GM12865 (cell line): Measurements from ENCODE around the gene PSRC1.

ENCODE experiments used
- DNase-seq: peaks from one replicate; pipeline ENCODE4 v3.0.0; 2010; ENCODE audit warnings: low read depth
- H3K4me3 ChIP-seq: 2 replicates; pipeline ENCODE4 v1.5.1; 2011; ENCODE audit warnings: mild to moderate bottlenecking, low read depth, low read length, control low read depth
- TF ChIP-seq, protein P1 (sequence below): IDR thresholded peaks from 2 replicates; pipeline ENCODE4 v1.5.1; 2011; ENCODE audit warnings: low read length, control low read depth, low read depth, inconsistent platforms; ENCODE audit not compliant: insufficient read depth; ENCODE audit errors: missing control alignments

Gene PSRC1

GRCh38 chr1:109265741-109266330 lies 17.1 kb downstream of the PSRC1 start:
- no peak overlapping the region for H3K4me3 ChIP-seq
- TF ChIP-seq, protein P1, sequence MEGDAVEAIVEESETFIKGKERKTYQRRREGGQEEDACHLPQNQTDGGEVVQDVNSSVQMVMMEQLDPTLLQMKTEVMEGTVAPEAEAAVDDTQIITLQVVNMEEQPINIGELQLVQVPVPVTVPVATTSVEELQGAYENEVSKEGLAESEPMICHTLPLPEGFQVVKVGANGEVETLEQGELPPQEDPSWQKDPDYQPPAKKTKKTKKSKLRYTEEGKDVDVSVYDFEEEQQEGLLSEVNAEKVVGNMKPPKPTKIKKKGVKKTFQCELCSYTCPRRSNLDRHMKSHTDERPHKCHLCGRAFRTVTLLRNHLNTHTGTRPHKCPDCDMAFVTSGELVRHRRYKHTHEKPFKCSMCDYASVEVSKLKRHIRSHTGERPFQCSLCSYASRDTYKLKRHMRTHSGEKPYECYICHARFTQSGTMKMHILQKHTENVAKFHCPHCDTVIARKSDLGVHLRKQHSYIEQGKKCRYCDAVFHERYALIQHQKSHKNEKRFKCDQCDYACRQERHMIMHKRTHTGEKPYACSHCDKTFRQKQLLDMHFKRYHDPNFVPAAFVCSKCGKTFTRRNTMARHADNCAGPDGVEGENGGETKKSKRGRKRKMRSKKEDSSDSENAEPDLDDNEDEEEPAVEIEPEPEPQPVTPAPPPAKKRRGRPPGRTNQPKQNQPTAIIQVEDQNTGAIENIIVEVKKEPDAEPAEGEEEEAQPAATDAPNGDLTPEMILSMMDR: no peak
- DNase-seq: no peak

- no peak overlapping the region for H3K4me3 ChIP-seq
- TF ChIP-seq, protein P1: no peak
- no peak for DNase-seq
Observed at GRCh38 chr1:109265016-109265415, 17.9 kb downstream of the PSRC1 start.

DNA sequence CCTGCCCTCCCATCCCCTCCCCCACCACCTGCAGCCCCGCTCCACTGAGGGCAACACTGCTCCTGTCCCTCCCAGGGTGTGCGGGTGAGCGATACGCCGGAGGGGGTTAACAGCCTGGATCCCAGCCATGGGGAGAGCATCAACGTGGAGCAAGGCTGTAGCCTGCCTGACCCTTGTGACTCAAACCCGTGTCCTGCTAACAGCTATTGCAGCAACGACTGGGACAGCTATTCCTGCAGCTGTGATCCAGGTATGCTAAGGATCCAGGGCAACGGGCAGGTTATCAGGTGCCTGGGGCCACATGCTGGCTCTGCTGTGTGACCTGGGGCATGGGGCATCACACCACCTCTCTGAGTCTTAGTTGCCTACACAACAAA lies 18.6 kb downstream of the PSRC1 start:
- TF ChIP-seq, protein P1: no peak
- H3K4me3 ChIP-seq: no peak overlapping the region
- no peak for DNase-seq

GRCh38 chr1:109263597-109264378 lies 19.2 kb downstream of the PSRC1 start:
- TF ChIP-seq, protein P1: peak; percentile 100
- peak; percentile 82 for DNase-seq
- H3K4me3 ChIP-seq: no peak overlapping the region

DNA sequence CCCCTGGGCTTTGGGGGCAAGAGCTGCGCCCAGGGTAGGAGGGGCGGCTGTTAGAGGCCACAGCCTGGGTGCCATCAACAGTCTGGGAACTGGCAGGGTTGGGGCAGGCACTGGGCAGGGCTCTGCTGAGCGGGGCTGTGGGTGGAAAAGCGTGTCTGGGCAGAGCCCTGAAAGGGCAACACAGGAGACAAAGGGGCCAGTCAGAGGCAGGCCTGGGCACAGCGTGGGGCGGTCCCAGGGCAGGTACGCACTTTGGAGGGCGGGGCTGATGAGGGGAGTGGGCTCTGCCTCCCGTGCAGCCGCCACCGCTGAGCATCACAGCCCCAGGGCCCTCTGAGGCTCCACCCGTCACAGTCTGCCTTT lies 19.7 kb downstream of the PSRC1 start:
- H3K4me3 ChIP-seq: no peak overlapping the region
- TF ChIP-seq, protein P1: no peak
- no peak for DNase-seq

DNA sequence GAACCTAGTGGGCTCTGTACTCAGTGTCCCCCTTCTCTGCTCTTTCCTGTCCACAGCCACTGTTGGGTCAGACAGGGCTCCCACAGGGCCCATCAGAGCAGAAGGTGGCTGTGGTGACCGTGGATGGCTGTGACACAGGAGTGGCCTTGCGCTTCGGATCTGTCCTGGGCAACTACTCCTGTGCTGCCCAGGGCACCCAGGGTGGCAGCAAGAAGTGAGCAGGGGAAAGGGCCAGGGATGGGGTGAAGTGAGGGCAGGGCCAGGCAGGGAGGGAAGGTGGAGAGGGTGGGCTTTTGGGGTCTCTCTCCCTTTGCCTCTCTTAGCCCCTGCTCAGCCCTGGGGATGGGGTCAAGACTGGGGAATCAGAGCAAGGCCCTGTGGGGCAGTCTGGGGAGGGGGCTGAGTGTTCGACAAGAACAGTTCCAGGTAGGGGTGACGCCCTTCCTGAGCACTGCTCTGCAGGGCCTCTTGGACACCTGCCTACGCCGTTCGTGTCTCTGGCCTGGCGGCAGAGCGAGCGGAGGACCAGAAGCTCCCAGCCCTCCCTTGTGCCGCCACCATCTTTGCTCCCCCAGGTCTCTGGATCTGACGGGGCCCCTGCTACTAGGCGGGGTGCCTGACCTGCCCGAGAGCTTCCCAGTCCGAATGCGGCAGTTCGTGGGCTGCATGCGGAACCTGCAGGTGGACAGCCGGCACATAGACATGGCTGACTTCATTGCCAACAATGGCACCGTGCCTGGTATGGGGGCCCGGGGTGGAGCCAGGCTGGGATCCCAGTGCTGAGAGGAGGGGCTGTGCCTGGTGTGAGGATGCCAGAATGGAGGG lies 20.5 kb downstream of the PSRC1 start:
- no peak overlapping the region for H3K4me3 ChIP-seq
- TF ChIP-seq, protein P1: no peak
- DNase-seq: no peak
